Measurements from ENCODE around the gene FMN1. TPM values are rescaled to one million over a fixed set of nuclear protein-coding genes. Genes with fewer than 3 reads are reported as not detected.
"Not testable (repeated sequence)": the region's sequence is repeated elsewhere in the genome, so short reads cannot be mapped to it uniquely, and the experiment has no call there.

Gene FMN1
- total and polyA plus RNA-seq, 8 donors, result 1.9 to 10.2 (median 3.0) TPM

DNA sequence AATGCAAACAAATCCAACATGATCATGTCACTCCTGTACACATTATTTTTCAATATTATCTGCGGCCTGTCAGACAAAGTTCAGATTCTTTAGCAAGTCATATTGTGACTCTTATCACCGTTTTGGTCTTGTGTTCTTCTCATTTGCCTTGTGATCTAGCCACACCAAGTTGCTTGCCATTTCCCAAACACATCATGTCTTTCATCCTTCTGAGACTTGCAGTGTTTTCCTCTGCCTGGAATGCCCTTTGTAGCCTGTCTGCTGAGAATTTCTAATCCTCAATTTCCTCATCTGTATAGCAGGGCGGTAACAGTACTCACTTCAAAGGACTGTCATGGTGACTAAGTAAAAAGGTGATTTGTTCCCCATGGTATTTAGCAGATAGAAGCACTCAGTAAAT, 341.7 kb downstream of the FMN1 start:
- no peak for ATAC-seq
- Histone ChIP-seq H3K36me3 (no peaks in the 10 kb centered on the region), H3K4me1 (no peaks in the 10 kb centered on the region), H3K27ac (no peak overlapping the region), H3K4me3 (no peak overlapping the region), H3K9me3 (no peaks in the 10 kb centered on the region), H3K27me3 (no peaks in the 10 kb centered on the region)
- TF ChIP-seq, protein P1, sequence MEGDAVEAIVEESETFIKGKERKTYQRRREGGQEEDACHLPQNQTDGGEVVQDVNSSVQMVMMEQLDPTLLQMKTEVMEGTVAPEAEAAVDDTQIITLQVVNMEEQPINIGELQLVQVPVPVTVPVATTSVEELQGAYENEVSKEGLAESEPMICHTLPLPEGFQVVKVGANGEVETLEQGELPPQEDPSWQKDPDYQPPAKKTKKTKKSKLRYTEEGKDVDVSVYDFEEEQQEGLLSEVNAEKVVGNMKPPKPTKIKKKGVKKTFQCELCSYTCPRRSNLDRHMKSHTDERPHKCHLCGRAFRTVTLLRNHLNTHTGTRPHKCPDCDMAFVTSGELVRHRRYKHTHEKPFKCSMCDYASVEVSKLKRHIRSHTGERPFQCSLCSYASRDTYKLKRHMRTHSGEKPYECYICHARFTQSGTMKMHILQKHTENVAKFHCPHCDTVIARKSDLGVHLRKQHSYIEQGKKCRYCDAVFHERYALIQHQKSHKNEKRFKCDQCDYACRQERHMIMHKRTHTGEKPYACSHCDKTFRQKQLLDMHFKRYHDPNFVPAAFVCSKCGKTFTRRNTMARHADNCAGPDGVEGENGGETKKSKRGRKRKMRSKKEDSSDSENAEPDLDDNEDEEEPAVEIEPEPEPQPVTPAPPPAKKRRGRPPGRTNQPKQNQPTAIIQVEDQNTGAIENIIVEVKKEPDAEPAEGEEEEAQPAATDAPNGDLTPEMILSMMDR (IDR thresholded peaks at IDR 0.05), result no peak
- intact Hi-C loops (cut with DNase I), result no loop called here
- no peak for DNase-seq
- FAIRE-seq, result no peak
- 69 to 76% methylated on average over 3 of the region's 3 CpGs for WGBS, 2 donors

DNA sequence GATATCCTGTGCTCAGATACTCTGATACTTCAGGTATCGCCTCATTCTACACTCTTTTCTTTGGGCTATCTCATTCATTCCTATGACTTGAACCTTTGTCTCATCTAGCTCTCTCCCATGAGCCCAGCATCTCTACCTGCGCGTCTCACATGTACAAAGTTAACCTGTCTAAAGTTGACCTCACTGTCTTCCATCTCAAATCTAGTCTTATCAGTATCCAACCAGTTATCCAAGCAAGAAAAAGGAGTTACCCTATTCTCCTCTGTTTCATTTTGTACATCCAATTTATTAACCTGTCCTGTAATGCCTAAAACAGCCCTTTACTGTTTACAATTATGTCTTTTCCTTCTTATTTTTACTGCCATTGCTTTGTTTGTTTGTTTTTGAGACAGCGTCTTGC, 342.5 kb downstream of the FMN1 start:
- Histone ChIP-seq H3K27me3 (no peaks in the 10 kb centered on the region), H3K36me3 (no peaks in the 10 kb centered on the region), H3K4me1 (no peaks in the 10 kb centered on the region), H3K9me3 (no peaks in the 10 kb centered on the region), H3K27ac (no peak overlapping the region), H3K4me3 (no peak overlapping the region)
- intact Hi-C loops (cut with DNase I), result no loop called here
- TF ChIP-seq, protein P1 (IDR thresholded peaks at IDR 0.05), result no peak
- ATAC-seq, result no peak
- no peak for DNase-seq
- no peak for FAIRE-seq
- WGBS, 2 donors, result 98% methylated on average over 4 of the region's 4 CpGs

DNA sequence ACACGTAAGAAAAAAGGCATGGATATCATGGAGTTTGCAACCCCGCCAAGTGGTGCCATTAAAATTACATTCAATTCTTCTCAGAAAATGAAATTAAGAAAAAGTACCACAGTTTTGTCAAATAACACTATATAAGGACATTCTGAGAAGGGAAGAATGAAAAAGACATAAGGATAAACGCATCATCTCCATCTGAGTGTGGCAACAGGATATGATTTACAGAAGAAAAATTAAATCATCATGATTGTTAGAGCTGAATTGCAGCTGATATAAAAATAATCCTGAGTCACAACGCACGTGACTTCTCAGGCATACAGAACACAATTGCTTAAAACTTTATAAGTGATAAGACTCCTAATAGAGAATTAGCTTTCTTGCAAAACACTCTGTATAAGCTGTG, 342.9 kb downstream of the FMN1 start:
- H3K27me3 ChIP-seq, result no peaks in the 10 kb centered on the region
- no peaks in the 10 kb centered on the region for H3K9me3 ChIP-seq
- FAIRE-seq (no peak), ATAC-seq (no peak), DNase-seq (no peak)
- no peaks in the 10 kb centered on the region for H3K4me1 ChIP-seq
- intact Hi-C loops (cut with DNase I), result no loop called here
- no peak overlapping the region for H3K4me3 ChIP-seq
- H3K27ac ChIP-seq, result no peak overlapping the region
- 89 to 95% methylated on average over 5 of the region's 5 CpGs for WGBS, 2 donors
- H3K36me3 ChIP-seq, result no peaks in the 10 kb centered on the region
- TF ChIP-seq, protein P1 (IDR thresholded peaks at IDR 0.05), result no peak

DNA sequence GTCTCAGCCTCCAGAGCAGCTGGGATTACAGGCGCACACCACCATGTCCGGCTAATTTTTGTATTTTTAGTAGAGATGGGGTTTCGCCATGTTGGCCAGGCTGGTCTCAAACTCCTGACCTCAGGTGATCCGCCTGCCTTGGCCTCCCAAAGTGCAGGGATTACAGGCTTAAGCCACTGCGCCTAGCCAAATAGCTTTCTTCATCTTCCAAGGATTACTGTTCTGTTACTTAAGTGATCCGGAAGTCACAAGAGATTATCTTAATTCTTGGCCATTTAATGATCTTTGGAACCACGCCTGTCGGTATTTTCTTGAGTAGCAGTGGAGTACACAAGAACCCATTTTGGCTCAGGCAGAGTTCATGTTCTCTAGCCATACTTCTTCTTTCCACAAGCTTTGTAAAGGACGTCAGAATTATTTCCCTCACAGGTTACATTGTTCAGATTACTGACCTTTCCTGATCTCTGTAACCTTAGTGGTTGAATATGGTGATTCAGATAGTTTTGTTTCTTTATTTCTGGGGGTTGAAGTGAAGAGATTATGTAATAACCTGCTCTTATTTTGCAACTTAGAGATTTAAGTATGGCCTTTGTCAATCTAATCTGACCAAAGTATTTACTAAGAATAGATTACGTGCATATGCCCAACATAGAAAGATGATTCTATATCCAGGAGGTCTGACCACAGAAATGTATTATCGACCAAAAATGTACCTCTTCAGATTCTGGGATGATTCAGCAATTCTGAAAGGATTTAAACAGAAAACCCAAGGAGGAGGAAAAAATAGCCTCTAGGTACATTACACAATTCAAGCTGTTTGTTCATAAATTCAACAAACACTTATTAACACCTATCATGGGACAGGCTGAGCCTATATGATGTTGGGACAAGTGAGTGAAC, 344.5 kb downstream of the FMN1 start:
- no peaks in the 10 kb centered on the region for H3K4me1 ChIP-seq
- no peak for FAIRE-seq
- TF ChIP-seq, protein P1 (IDR thresholded peaks at IDR 0.05), result no peak
- 85 to 86% methylated on average over 10 to 11 of the region's 11 CpGs for WGBS, 2 donors
- ATAC-seq, result no peak
- H3K36me3 ChIP-seq, result no peaks in the 10 kb centered on the region
- intact Hi-C loops (cut with DNase I), result no loop called here
- H3K4me3 ChIP-seq, result no peak overlapping the region
- H3K27me3 ChIP-seq, result no peaks in the 10 kb centered on the region
- DNase-seq, result no peak
- no peak overlapping the region for H3K27ac ChIP-seq
- no peaks in the 10 kb centered on the region for H3K9me3 ChIP-seq

DNA sequence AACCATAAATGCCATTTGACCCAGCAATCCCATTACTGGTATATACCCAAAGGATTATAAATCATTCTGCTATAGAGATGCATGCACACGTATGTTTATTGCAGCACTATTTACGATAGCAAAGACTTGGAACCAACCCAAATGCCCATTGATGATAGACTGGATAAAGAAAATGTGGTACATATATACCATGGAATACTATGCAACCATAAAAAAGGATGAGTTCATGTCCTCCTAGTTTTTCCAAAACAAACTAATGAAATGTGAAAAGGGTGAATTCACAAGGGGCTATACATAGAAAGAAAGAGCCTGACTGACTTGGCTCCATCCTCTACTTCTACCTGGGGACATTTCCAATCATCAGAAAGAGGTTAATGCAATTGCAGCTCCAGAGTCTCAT, 347.8 kb downstream of the FMN1 start:
- H3K9me3 ChIP-seq; H3K4me3 ChIP-seq; DNase-seq; ATAC-seq; intact Hi-C loops (cut with DNase I); H3K36me3 ChIP-seq; H3K27ac ChIP-seq; FAIRE-seq; H3K27me3 ChIP-seq; H3K4me1 ChIP-seq: not testable (repeated sequence)
- 87 to 95% methylated on average over 2 of the region's 2 CpGs for WGBS, 2 donors
